ENCODE data around the gene PITX1. TPM values are rescaled to one million over a fixed set of nuclear protein-coding genes. Genes with fewer than 3 reads are reported as not detected.

The PITX1 gene
- polyA plus RNA-seq, 3 donors: not detected

- Mint-ChIP-seq H3K27ac (peak overlapping the region in 1 of 7 donors; percentile 7), H3K4me1 (no peaks in the 10 kb centered on the region), H3K36me3 (no peaks in the 10 kb centered on the region), H3K9me3 (peaks cover 0 to 2% (median 0%) of the 10 kb centered on the region in 7 donors), H3K4me3 (no peak overlapping the region), H3K27me3 (ENCODE audit: low read depth in 3 of 3) (peaks cover 6 to 14% (median 6%) of the 10 kb centered on the region in 3 donors)
- no peak overlapping the region for H3K9ac ChIP-seq (ENCODE audit: insufficient read depth, low read length, poor library complexity, severe bottlenecking)
- intact Hi-C loops (cut with micrococcal nuclease): no loop called here
- no peak overlapping the region for H3K4me3 ChIP-seq (replicated peaks in 1 of 3; ENCODE audit: low read depth in 2 of 3, low read length in 3 of 3)
- no peak for DNase-seq
- no peaks in the 10 kb centered on the region for H3K27me3 ChIP-seq (ENCODE audit: control insufficient read depth in 2 of 2, insufficient read depth in 2 of 2, low read length in 2 of 2)
- H3K79me2 ChIP-seq (ENCODE audit: insufficient read depth, low read length): no peaks in the 10 kb centered on the region
- H3K36me3 ChIP-seq (replicated peaks in 1 of 2; ENCODE audit: control insufficient read depth in 1 of 2, insufficient read depth in 2 of 2, low read length in 2 of 2): no peaks in the 10 kb centered on the region
- TF ChIP-seq, protein P1, sequence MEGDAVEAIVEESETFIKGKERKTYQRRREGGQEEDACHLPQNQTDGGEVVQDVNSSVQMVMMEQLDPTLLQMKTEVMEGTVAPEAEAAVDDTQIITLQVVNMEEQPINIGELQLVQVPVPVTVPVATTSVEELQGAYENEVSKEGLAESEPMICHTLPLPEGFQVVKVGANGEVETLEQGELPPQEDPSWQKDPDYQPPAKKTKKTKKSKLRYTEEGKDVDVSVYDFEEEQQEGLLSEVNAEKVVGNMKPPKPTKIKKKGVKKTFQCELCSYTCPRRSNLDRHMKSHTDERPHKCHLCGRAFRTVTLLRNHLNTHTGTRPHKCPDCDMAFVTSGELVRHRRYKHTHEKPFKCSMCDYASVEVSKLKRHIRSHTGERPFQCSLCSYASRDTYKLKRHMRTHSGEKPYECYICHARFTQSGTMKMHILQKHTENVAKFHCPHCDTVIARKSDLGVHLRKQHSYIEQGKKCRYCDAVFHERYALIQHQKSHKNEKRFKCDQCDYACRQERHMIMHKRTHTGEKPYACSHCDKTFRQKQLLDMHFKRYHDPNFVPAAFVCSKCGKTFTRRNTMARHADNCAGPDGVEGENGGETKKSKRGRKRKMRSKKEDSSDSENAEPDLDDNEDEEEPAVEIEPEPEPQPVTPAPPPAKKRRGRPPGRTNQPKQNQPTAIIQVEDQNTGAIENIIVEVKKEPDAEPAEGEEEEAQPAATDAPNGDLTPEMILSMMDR (IDR thresholded peaks at IDR 0.05): no peak
- H2AFZ ChIP-seq (ENCODE audit: insufficient read depth, low read depth, low read length, poor library complexity, severe bottlenecking): no peak overlapping the region
- H3K27ac ChIP-seq (ENCODE audit: low read depth in 1 of 2, low read length in 2 of 2): no peak overlapping the region
- no peaks in the 10 kb centered on the region for H3K9me3 ChIP-seq (replicated peaks in 1 of 2; ENCODE audit: control insufficient read depth in 1 of 2, insufficient read depth in 1 of 2, low read length in 2 of 2)
- no peaks in the 10 kb centered on the region for H4K20me1 ChIP-seq (ENCODE audit: insufficient read depth, low read length)
- no peaks in the 10 kb centered on the region for H3K4me1 ChIP-seq (ENCODE audit: control insufficient read depth in 1 of 2, insufficient read depth in 2 of 2, low read length in 2 of 2)
- 90% methylated on average over 4 of the region's 10 CpGs for WGBS (ENCODE audit: insufficient coverage)
- H3K4me2 ChIP-seq (replicated peaks; ENCODE audit: extremely low read depth, low read length, poor library complexity, severe bottlenecking): no peak overlapping the region
Observed at GRCh38 chr5:135013947-135014570, 20.0 kb downstream of the PITX1 start.

GRCh38 chr5:135013445-135013844 is 20.6 kb downstream of the PITX1 start:
- Histone ChIP-seq H3K4me3 (replicated peaks in 1 of 3; ENCODE audit: low read depth in 2 of 3, low read length in 3 of 3) (no peak overlapping the region), H3K4me2 (replicated peaks; ENCODE audit: extremely low read depth, low read length, poor library complexity, severe bottlenecking) (no peak overlapping the region), H3K27ac (ENCODE audit: low read depth in 1 of 2, low read length in 2 of 2) (no peak overlapping the region), H2AFZ (ENCODE audit: insufficient read depth, low read depth, low read length, poor library complexity, severe bottlenecking) (no peak overlapping the region), H3K9me3 (replicated peaks in 1 of 2; ENCODE audit: control insufficient read depth in 1 of 2, insufficient read depth in 1 of 2, low read length in 2 of 2) (no peaks in the 10 kb centered on the region), H3K79me2 (ENCODE audit: insufficient read depth, low read length) (no peaks in the 10 kb centered on the region), H3K4me1 (ENCODE audit: control insufficient read depth in 1 of 2, insufficient read depth in 2 of 2, low read length in 2 of 2) (no peaks in the 10 kb centered on the region), H3K9ac (ENCODE audit: insufficient read depth, low read length, poor library complexity, severe bottlenecking) (no peak overlapping the region), H3K36me3 (replicated peaks in 1 of 2; ENCODE audit: control insufficient read depth in 1 of 2, insufficient read depth in 2 of 2, low read length in 2 of 2) (no peaks in the 10 kb centered on the region), H4K20me1 (ENCODE audit: insufficient read depth, low read length) (no peaks in the 10 kb centered on the region), H3K27me3 (ENCODE audit: control insufficient read depth in 2 of 2, insufficient read depth in 2 of 2, low read length in 2 of 2) (no peaks in the 10 kb centered on the region)
- TF ChIP-seq, protein P1 (IDR thresholded peaks at IDR 0.05): no peak
- DNase-seq: no peak
- no peaks in the 10 kb centered on the region for H3K4me1 Mint-ChIP-seq
- no peaks in the 10 kb centered on the region for H3K36me3 Mint-ChIP-seq
- H3K27me3 Mint-ChIP-seq (ENCODE audit: low read depth in 3 of 3): peaks cover 5 to 8% (median 6%) of the 10 kb centered on the region in 3 donors
- no peak overlapping the region for H3K27ac Mint-ChIP-seq
- 93% methylated on average over 6 of the region's 7 CpGs for WGBS (ENCODE audit: insufficient coverage)
- H3K9me3 Mint-ChIP-seq: peaks cover 0 to 2% (median 0%) of the 10 kb centered on the region in 7 donors
- intact Hi-C loops (cut with micrococcal nuclease): no loop called here
- H3K4me3 Mint-ChIP-seq: no peak overlapping the region
